IPS-18a (cell line): ENCODE measurements around the gene LITAFD.
A peak's percentile ranks its signal among the peaks of the same experiment; 100 is the strongest.
"Not testable (repeated sequence)": the region's sequence is repeated elsewhere in the genome, so short reads cannot be mapped to it uniquely, and the experiment has no call there.

Experiments used
- H3K27ac ChIP-seq: one replicate; pipeline ENCODE4 v1.5.1; 2013; ENCODE audit warnings: low read length
- H3K27me3 ChIP-seq: one replicate; pipeline ENCODE4 v1.6.1; 2013; ENCODE audit warnings: mild to moderate bottlenecking, low read length; ENCODE audit not compliant: control insufficient read depth, insufficient read depth
- H3K36me3 ChIP-seq: one replicate; pipeline ENCODE4 v1.6.1; 2013; ENCODE audit warnings: low read depth, low read length; ENCODE audit not compliant: control insufficient read depth
- H3K4me1 ChIP-seq: one replicate; pipeline ENCODE4 v1.6.1; 2013; ENCODE audit warnings: low read depth, low read length; ENCODE audit not compliant: control insufficient read depth
- H3K4me3 ChIP-seq: one replicate; pipeline ENCODE4 v1.5.1; 2013; ENCODE audit warnings: low read length
- H3K9ac ChIP-seq: one replicate; pipeline ENCODE4 v1.6.1; 2013; ENCODE audit warnings: mild to moderate bottlenecking, low read length, moderate library complexity
- H3K9me3 ChIP-seq: one replicate; pipeline ENCODE4 v1.6.1; 2013; ENCODE audit warnings: low read depth, low read length; ENCODE audit not compliant: control insufficient read depth

Gene LITAFD

GRCh38 chr16:8882041-8882617 lies at the start of gene LITAFD:
TSS of gene LITAFD (plus strand) at chr16:8882351. CDS start at chr16:8884356, 2,005 bp downstream.
- Histone ChIP-seq H3K4me3 (no peak within 1 kb of the TSS), H3K9me3 (no peaks in the 10 kb centered on the region), H3K27me3 (no peaks in the 10 kb centered on the region), H3K4me1 (peaks cover 10% of the 10 kb centered on the region), H3K36me3 (no peaks in the 10 kb centered on the region), H3K9ac (no peak within 1 kb of the TSS), H3K27ac (no peak within 1 kb of the TSS)

DNA sequence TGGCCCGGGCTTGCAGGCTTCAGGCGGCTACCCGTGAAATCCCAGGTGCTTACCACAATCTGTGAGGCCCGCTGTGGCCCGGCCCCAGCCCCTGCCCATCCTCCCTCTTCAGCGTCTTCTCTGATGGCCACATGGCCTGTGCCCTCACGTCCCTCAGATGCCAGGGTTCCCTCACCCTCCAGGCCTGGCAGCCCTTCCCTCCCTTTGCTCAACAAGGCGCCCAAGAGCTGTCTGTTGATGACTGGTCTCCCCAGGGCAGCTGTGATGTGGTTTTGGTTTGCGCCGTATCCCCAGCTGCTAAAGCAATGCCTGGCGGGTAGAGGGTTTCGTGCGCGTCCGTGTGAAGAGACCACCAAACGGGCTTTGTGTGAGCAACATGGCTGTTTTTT lies 49.4 kb upstream of the LITAFD start:
- H3K36me3 ChIP-seq = peaks cover 13% of the 10 kb centered on the region
- no peaks in the 10 kb centered on the region for H3K9me3 ChIP-seq
- H3K4me1 ChIP-seq = peaks cover 32% of the 10 kb centered on the region
- peak overlapping the region; percentile 80 for H3K9ac ChIP-seq
- H3K27ac ChIP-seq = peak overlapping the region; percentile 89
- H3K4me3 ChIP-seq = peak overlapping the region; percentile 20
- no peaks in the 10 kb centered on the region for H3K27me3 ChIP-seq

- peaks cover 14% of the 10 kb centered on the region for H3K4me1 ChIP-seq
- H3K36me3 ChIP-seq, H3K9me3 ChIP-seq, H3K4me3 ChIP-seq, H3K27me3 ChIP-seq, H3K27ac ChIP-seq, H3K9ac ChIP-seq: not testable (repeated sequence)
Observed at GRCh38 chr16:8836797-8837196, 45.4 kb upstream of the LITAFD start.

- H3K4me3 ChIP-seq, H3K4me1 ChIP-seq, H3K36me3 ChIP-seq, H3K27me3 ChIP-seq, H3K27ac ChIP-seq, H3K9me3 ChIP-seq, H3K9ac ChIP-seq: not testable (repeated sequence)
Observed at GRCh38 chr16:8837594-8837993, 44.6 kb upstream of the LITAFD start.

DNA sequence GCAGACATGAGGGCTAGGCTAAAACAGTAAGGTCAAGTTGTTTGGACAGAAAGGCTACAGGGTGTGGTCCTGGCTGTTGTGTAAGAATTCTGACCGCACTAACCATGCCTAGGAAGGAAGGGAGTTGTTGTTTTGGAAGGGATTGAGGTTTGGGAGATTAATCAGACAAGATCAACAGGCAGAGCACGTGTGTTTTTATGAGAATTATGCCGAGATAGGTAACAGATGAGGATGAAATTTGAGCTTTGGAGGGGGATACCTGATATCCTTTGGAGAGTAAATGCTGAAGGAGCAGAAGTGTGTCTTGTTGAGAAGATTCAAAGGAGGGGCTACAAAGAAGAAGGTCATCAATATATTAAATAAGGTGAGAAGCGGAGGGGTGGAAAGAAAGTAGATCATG lies 40.1 kb upstream of the LITAFD start:
- not testable (repeated sequence) for H3K36me3 ChIP-seq, H3K27me3 ChIP-seq, H3K4me3 ChIP-seq, H3K4me1 ChIP-seq, H3K27ac ChIP-seq, H3K9me3 ChIP-seq, H3K9ac ChIP-seq

GRCh38 chr16:8843296-8843695 lies 38.9 kb upstream of the LITAFD start:
- not testable (repeated sequence) for H3K4me1 ChIP-seq, H3K4me3 ChIP-seq, H3K27me3 ChIP-seq, H3K27ac ChIP-seq, H3K9ac ChIP-seq, H3K9me3 ChIP-seq, H3K36me3 ChIP-seq

- H3K4me1 ChIP-seq = no peaks in the 10 kb centered on the region
- no peak overlapping the region for H3K9ac ChIP-seq
- peaks cover 27% of the 10 kb centered on the region for H3K36me3 ChIP-seq
- no peaks in the 10 kb centered on the region for H3K27me3 ChIP-seq
- H3K9me3 ChIP-seq = no peaks in the 10 kb centered on the region
- H3K27ac ChIP-seq = no peak overlapping the region
- H3K4me3 ChIP-seq = no peak overlapping the region
Observed at GRCh38 chr16:8845699-8846298, 36.4 kb upstream of the LITAFD start.

- Histone ChIP-seq H3K9ac (no peak overlapping the region), H3K36me3 (peaks cover 31% of the 10 kb centered on the region), H3K4me1 (no peaks in the 10 kb centered on the region), H3K27ac (no peak overlapping the region), H3K4me3 (no peak overlapping the region), H3K27me3 (no peaks in the 10 kb centered on the region), H3K9me3 (no peaks in the 10 kb centered on the region)
Observed at GRCh38 chr16:8846401-8846932, 35.7 kb upstream of the LITAFD start.

- Histone ChIP-seq H3K4me1 (no peaks in the 10 kb centered on the region), H3K9me3 (no peaks in the 10 kb centered on the region), H3K9ac (no peak overlapping the region), H3K4me3 (no peak overlapping the region), H3K36me3 (peaks cover 31% of the 10 kb centered on the region), H3K27ac (no peak overlapping the region), H3K27me3 (no peaks in the 10 kb centered on the region)
Observed at GRCh38 chr16:8847145-8847544, 35.0 kb upstream of the LITAFD start.

- H3K4me1 ChIP-seq = no peaks in the 10 kb centered on the region
- H3K4me3 ChIP-seq = no peak overlapping the region
- H3K27me3 ChIP-seq = no peaks in the 10 kb centered on the region
- no peak overlapping the region for H3K27ac ChIP-seq
- H3K9me3 ChIP-seq = no peaks in the 10 kb centered on the region
- peaks cover 33% of the 10 kb centered on the region for H3K36me3 ChIP-seq
- no peak overlapping the region for H3K9ac ChIP-seq
Observed at GRCh38 chr16:8847623-8848022, 34.5 kb upstream of the LITAFD start.

DNA sequence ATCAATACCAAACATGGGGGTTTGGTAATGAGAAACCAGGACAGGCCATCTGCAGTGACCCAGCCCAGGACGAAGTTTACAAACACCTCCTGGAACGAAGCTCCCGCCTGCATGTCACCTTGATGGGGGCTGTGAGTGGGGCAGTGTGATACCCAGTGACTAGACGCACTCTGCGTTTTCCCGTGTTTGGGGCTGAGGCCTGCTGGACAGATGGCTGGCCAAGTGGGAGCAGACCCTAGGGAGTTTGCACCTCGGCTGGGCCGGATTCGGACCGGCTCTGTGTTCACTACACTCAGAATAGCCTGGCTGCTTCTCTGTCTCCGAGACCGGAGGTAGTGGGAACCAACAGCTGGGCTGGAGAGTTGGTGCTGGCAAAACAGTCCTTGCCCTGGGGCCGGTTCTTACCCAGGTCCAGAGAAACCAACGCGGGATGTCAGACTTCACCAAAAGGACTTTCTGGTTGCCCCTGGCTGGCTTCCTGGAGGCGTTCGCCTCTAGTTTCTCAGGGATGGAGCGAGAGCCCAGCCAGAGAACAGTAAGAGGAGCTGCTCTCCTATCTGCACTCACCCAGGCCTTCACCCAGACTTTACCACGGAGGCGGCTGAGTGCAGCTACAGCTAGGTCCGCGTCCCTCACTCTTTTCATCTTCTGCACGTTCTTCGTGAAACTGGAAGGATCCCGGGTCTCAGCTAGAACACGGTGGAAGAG lies 33.8 kb upstream of the LITAFD start:
- peaks cover 3% of the 10 kb centered on the region for H3K4me1 ChIP-seq
- peaks cover 40% of the 10 kb centered on the region for H3K36me3 ChIP-seq
- no peak overlapping the region for H3K4me3 ChIP-seq
- H3K27me3 ChIP-seq = no peaks in the 10 kb centered on the region
- H3K9me3 ChIP-seq = no peaks in the 10 kb centered on the region
- H3K9ac ChIP-seq = no peak overlapping the region
- H3K27ac ChIP-seq = no peak overlapping the region
